GM04504 (cell line): ENCODE data around the gene OR2S2.
"Not testable (repeated sequence)": the region's sequence is repeated elsewhere in the genome, so short reads cannot be mapped to it uniquely, and the experiment has no call there.

ENCODE experiments used
- DNase-seq: peaks from one replicate; pipeline ENCODE4 v3.0.0-alpha.2; 2012; ENCODE audit warnings: low read depth

The OR2S2 gene

GRCh38 chr9:35962126-35962906 is 4.4 kb upstream of the OR2S2 start:
- DNase-seq = peak; percentile 73

- DNase-seq = no peak
Observed at GRCh38 chr9:35960039-35960655, 2.2 kb upstream of the OR2S2 start.

GRCh38 chr9:35956651-35957050 is 1.3 kb downstream of the OR2S2 start:
- DNase-seq = no peak

- peak; percentile 50 for DNase-seq
Observed at GRCh38 chr9:35954942-35955546, 2.9 kb downstream of the OR2S2 start.

- no peak for DNase-seq
Observed at GRCh38 chr9:35952526-35953191, 5.3 kb downstream of the OR2S2 start.

GRCh38 chr9:35951736-35952135 is 6.2 kb downstream of the OR2S2 start:
- peak; percentile 28 for DNase-seq

GRCh38 chr9:35948901-35949318 is 9.0 kb downstream of the OR2S2 start:
- no peak for DNase-seq

GRCh38 chr9:35948451-35948850 is 9.5 kb downstream of the OR2S2 start:
- no peak for DNase-seq

GRCh38 chr9:35945341-35946018 is 12.5 kb downstream of the OR2S2 start:
- DNase-seq = peak; percentile 64

GRCh38 chr9:35944841-35945240 is 13.1 kb downstream of the OR2S2 start:
- no peak for DNase-seq

- DNase-seq = no peak
Observed at GRCh38 chr9:35944173-35944572, 13.8 kb downstream of the OR2S2 start.

- DNase-seq = no peak
Observed at GRCh38 chr9:35942286-35942685, 15.7 kb downstream of the OR2S2 start.

GRCh38 chr9:35940458-35941407 is 17.2 kb downstream of the OR2S2 start:
- no peak for DNase-seq

GRCh38 chr9:35939679-35940250 is 18.2 kb downstream of the OR2S2 start:
- DNase-seq = no peak

GRCh38 chr9:35938474-35939356 is 19.2 kb downstream of the OR2S2 start:
- DNase-seq = no peak

- DNase-seq = no peak
Observed at GRCh38 chr9:35937227-35937626, 20.7 kb downstream of the OR2S2 start.

- DNase-seq = peak; percentile 15
Observed at GRCh38 chr9:35935755-35936509, 22.0 kb downstream of the OR2S2 start.

GRCh38 chr9:35935261-35935660 is 22.7 kb downstream of the OR2S2 start:
- DNase-seq = no peak

- DNase-seq = not testable (repeated sequence)
Observed at GRCh38 chr9:35934069-35934468, 23.9 kb downstream of the OR2S2 start.
